K562 (cell line): Measurements from ENCODE around the gene MED16. TPM values are rescaled to one million over a fixed set of nuclear protein-coding genes. Genes with fewer than 3 reads are reported as not detected.

Experiments used
- ARNT ChIP-seq, 2 experiments: fragments of 450-650 bp; IDR thresholded peaks; 2 replicates each; pipeline ENCODE4 v1.6.1; 2016; ENCODE audit warnings: mild to moderate bottlenecking in 1 of 2
- ASH1L ChIP-seq: fragments of 450-650 bp; IDR thresholded peaks from 2 replicates; pipeline ENCODE4 v1.6.1; 2018; ENCODE audit warnings: borderline replicate concordance, mild to moderate bottlenecking, low read depth; ENCODE audit not compliant: partially characterized antibody
- DNMT1 ChIP-seq: fragments of 450-650 bp; IDR thresholded peaks from 2 replicates; pipeline ENCODE4 v1.6.1; 2016; ENCODE audit warnings: antibody characterized with exemption, mild to moderate bottlenecking
- EZH2 ChIP-seq: IDR thresholded peaks from 2 replicates; pipeline ENCODE4 v1.6.1; 2012; ENCODE audit warnings: low read depth, mild to moderate bottlenecking, inconsistent platforms, low read length, borderline replicate concordance
- HIVEP1 ChIP-seq: fragments of 250-450 bp; sonication (Bioruptor Pico); IDR thresholded peaks from 2 replicates; pipeline ENCODE4 v1.4.0; 2020; ENCODE audit warnings: mild to moderate bottlenecking
- KLF1 ChIP-seq: fragments of 450-650 bp; IDR thresholded peaks from 2 replicates; pipeline ENCODE4 v1.6.1; 2016; ENCODE audit warnings: missing genetic modification characterization, missing compliant biosample characterization
- MAFF ChIP-seq: IDR thresholded peaks from 2 replicates; pipeline ENCODE4 v1.6.1; 2012; ENCODE audit warnings: low read length, improper control_type of control experiment
- NCOA6 ChIP-seq: fragments of 450-650 bp; IDR thresholded peaks from 2 replicates; pipeline ENCODE4 v1.6.1; 2017; ENCODE audit warnings: mild to moderate bottlenecking
- NONO ChIP-seq, 2 experiments: fragments of 200-400 bp in 1 of 2; fragments of 450-650 bp in 1 of 2; formaldehyde crosslinking in 1 of 2; IDR thresholded peaks; 2 replicates each; pipeline ENCODE4 v1.6.1; 2017; ENCODE audit warnings: low read depth in 2 of 2, mild to moderate bottlenecking in 2 of 2, moderate library complexity in 2 of 2, low read length in 1 of 2
- NR4A1 ChIP-seq, 2 experiments: fragments of 250-450 bp in 1 of 2; fragments of 450-650 bp in 1 of 2; sonication (Bioruptor Pico) in 1 of 2; IDR thresholded peaks; 2 replicates each; pipeline versions ENCODE4 v1.4.0 to v1.6.1; 2016 to 2020; ENCODE audit warnings: mild to moderate bottlenecking in 2 of 2, missing compliant biosample characterization in 1 of 2, missing genetic modification characterization in 1 of 2, moderate library complexity in 1 of 2
- SP1 ChIP-seq: sonication (generic); formaldehyde crosslinking; IDR thresholded peaks from 2 replicates; pipeline ENCODE4 v1.8.1; 2022; ENCODE audit warnings: mild to moderate bottlenecking, missing genetic modification reagents
- ZNF282 ChIP-seq: sonication (generic); formaldehyde crosslinking; IDR thresholded peaks from 2 replicates; pipeline ENCODE4 v1.8.1; 2023; ENCODE audit warnings: missing genetic modification reagents
- ZNF589 ChIP-seq: fragments of 200-800 bp; sonication (Bioruptor generic); IDR thresholded peaks from 2 replicates; pipeline ENCODE4 v1.6.1; 2016; ENCODE audit warnings: low read depth, missing genetic modification characterization, missing compliant biosample characterization
- ZNF766 ChIP-seq: fragments of 200-800 bp; sonication (Bioruptor generic); conservative IDR thresholded peaks from 2 replicates; pipeline ENCODE4 v1.6.1; 2016; ENCODE audit warnings: missing genetic modification characterization, missing compliant biosample characterization
- polyA plus RNA-seq, 8 experiments: library from polyadenylated mRNA; depleted of rRNA in 4 of 8; stranded (reverse) in 5 of 8; unstranded in 3 of 8; fragments of >200 nt; fragmentation: Nextera tagmentation in 2 of 8; fragmentation: Illumina TruSeq in 1 of 8; extraction: Ambion mirVana in 2 of 8; extraction: Trizol in 1 of 8; gene quantifications; 2 replicates each; pipeline versions ENCODE4 v1.2.1 to v1.2.3, GENCODE V29; 2011 to 2014; ENCODE audit warnings: inconsistent platforms in 1 of 8, missing spikeins in 1 of 8
- total RNA-seq, 7 experiments: library from RNA; depleted of rRNA in 6 of 7; stranded (reverse); fragments of >200 nt in 6 of 7; fragmentation: Illumina TruSeq in 2 of 7; extraction: Trizol in 2 of 7; gene quantifications; 2 replicates each; pipeline versions ENCODE4 v1.2.1 to v1.2.3, GENCODE V29; 2011 to 2021; ENCODE audit warnings: low replicate concordance in 1 of 7
- TF ChIP-seq, protein P1 (sequence below): sonication (generic); formaldehyde crosslinking; IDR thresholded peaks from 2 replicates; pipeline ENCODE4 v1.8.1; 2023; ENCODE audit warnings: missing genetic modification reagents, mild to moderate bottlenecking, borderline replicate concordance
- TF ChIP-seq, protein P2 (sequence below): sonication (generic); formaldehyde crosslinking; IDR thresholded peaks from 2 replicates; pipeline ENCODE4 v1.8.0; 2022; ENCODE audit warnings: mild to moderate bottlenecking, missing genetic modification reagents
- TF ChIP-seq, protein P3 (sequence below), 2 experiments: IDR thresholded peaks; 2 replicates each; pipeline ENCODE4 v1.6.1; 2011; ENCODE audit warnings: borderline replicate concordance in 1 of 2, control low read depth in 1 of 2, low read depth in 1 of 2, low read length in 1 of 2, mild to moderate bottlenecking in 1 of 2, mixed read lengths in 1 of 2, moderate library complexity in 1 of 2; ENCODE audit not compliant: insufficient read depth in 1 of 2, insufficient read length in 1 of 2, poor library complexity in 1 of 2, severe bottlenecking in 1 of 2; ENCODE audit errors: extremely low read depth in 1 of 2

MED16 gene
- total and polyA plus RNA-seq, 9 of the 15 experiments (the other 6 are each of a cell fraction or from before 2014, with no cell fraction given): 0.89 to 59.9 (median 8.6) TPM

DNA sequence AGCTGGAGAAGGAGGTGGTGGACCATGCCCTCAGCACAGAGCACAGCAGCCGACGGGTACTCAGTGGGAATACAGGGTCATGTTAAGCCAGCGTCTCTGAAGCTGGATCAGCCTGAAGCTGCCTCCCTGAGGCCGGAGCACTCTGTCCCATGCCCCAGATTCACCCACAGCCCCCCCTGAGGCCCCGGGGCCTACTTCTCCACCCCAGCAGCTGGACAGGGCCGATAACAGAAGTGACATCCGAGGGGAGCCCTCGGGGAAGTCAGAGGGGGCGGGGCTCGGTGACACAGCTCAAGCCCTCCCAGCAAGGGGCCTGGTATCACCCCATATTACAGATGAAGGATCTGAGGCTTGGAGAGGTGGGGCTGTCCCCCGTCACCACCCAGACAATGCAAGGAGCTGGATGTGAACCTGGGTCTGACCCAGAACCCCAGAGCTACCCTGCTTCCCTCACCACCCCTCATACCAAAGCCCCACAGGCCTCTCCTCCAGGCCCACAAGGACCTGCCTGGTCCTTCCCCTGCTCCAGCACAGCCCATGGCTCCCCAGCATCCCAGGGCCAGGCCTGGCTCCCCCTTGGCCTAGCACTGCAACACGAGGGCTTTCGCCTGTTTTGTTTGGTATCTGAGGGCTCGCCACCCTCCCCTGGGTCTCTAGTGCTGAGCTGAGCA lies 14.3 kb upstream of the MED16 start (continued):
- TF ChIP-seq, protein P1, sequence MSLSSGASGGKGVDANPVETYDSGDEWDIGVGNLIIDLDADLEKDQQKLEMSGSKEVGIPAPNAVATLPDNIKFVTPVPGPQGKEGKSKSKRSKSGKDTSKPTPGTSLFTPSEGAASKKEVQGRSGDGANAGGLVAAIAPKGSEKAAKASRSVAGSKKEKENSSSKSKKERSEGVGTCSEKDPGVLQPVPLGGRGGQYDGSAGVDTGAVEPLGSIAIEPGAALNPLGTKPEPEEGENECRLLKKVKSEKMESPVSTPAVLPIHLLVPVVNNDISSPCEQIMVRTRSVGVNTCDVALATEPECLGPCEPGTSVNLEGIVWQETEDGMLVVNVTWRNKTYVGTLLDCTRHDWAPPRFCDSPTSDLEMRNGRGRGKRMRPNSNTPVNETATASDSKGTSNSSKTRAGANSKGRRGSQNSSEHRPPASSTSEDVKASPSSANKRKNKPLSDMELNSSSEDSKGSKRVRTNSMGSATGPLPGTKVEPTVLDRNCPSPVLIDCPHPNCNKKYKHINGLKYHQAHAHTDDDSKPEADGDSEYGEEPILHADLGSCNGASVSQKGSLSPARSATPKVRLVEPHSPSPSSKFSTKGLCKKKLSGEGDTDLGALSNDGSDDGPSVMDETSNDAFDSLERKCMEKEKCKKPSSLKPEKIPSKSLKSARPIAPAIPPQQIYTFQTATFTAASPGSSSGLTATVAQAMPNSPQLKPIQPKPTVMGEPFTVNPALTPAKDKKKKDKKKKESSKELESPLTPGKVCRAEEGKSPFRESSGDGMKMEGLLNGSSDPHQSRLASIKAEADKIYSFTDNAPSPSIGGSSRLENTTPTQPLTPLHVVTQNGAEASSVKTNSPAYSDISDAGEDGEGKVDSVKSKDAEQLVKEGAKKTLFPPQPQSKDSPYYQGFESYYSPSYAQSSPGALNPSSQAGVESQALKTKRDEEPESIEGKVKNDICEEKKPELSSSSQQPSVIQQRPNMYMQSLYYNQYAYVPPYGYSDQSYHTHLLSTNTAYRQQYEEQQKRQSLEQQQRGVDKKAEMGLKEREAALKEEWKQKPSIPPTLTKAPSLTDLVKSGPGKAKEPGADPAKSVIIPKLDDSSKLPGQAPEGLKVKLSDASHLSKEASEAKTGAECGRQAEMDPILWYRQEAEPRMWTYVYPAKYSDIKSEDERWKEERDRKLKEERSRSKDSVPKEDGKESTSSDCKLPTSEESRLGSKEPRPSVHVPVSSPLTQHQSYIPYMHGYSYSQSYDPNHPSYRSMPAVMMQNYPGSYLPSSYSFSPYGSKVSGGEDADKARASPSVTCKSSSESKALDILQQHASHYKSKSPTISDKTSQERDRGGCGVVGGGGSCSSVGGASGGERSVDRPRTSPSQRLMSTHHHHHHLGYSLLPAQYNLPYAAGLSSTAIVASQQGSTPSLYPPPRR (CRISPR knock-in tag): peak; percentile 33; the same call in 1 of the 2 replicates
- peak in 1 of 2 experiments; percentile 92; a peak in 2 of 4 replicates for TF ChIP-seq NONO (IDR thresholded peaks at IDR 0.05; ENCODE audit: low read depth in 2 of 2, low read length in 1 of 2)
- peak; percentile 91 for TF ChIP-seq SP1
- TF ChIP-seq HIVEP1 (CRISPR knock-in tag): peak; percentile 92
- TF ChIP-seq NR4A1 (CRISPR knock-in tag; IDR thresholded peaks at IDR 0.05): no peak
- TF ChIP-seq NR4A1 (tag; IDR thresholded peaks at IDR 0.05): peak; percentile 46; the same call in 1 of the 2 replicates
- TF ChIP-seq KLF1 (tag): no peak
- TF ChIP-seq ASH1L: no peak
- TF ChIP-seq MAFF: no peak
- peak; percentile 56; the same call in 1 of the 2 replicates for TF ChIP-seq ZNF766 (CRISPR knock-in tag)
- TF ChIP-seq EZH2: no peak
- TF ChIP-seq, protein P2, sequence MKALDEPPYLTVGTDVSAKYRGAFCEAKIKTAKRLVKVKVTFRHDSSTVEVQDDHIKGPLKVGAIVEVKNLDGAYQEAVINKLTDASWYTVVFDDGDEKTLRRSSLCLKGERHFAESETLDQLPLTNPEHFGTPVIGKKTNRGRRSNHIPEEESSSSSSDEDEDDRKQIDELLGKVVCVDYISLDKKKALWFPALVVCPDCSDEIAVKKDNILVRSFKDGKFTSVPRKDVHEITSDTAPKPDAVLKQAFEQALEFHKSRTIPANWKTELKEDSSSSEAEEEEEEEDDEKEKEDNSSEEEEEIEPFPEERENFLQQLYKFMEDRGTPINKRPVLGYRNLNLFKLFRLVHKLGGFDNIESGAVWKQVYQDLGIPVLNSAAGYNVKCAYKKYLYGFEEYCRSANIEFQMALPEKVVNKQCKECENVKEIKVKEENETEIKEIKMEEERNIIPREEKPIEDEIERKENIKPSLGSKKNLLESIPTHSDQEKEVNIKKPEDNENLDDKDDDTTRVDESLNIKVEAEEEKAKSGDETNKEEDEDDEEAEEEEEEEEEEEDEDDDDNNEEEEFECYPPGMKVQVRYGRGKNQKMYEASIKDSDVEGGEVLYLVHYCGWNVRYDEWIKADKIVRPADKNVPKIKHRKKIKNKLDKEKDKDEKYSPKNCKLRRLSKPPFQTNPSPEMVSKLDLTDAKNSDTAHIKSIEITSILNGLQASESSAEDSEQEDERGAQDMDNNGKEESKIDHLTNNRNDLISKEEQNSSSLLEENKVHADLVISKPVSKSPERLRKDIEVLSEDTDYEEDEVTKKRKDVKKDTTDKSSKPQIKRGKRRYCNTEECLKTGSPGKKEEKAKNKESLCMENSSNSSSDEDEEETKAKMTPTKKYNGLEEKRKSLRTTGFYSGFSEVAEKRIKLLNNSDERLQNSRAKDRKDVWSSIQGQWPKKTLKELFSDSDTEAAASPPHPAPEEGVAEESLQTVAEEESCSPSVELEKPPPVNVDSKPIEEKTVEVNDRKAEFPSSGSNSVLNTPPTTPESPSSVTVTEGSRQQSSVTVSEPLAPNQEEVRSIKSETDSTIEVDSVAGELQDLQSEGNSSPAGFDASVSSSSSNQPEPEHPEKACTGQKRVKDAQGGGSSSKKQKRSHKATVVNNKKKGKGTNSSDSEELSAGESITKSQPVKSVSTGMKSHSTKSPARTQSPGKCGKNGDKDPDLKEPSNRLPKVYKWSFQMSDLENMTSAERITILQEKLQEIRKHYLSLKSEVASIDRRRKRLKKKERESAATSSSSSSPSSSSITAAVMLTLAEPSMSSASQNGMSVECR (CRISPR knock-in tag): peak; percentile 65; the same call in 1 of the 2 replicates
- TF ChIP-seq, protein P3, sequence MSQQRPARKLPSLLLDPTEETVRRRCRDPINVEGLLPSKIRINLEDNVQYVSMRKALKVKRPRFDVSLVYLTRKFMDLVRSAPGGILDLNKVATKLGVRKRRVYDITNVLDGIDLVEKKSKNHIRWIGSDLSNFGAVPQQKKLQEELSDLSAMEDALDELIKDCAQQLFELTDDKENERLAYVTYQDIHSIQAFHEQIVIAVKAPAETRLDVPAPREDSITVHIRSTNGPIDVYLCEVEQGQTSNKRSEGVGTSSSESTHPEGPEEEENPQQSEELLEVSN (IDR thresholded peaks at IDR 0.05; ENCODE audit: borderline replicate concordance in 1 of 2, extremely low read depth in 1 of 2, insufficient read depth in 1 of 2, insufficient read length in 1 of 2, low read depth in 1 of 2, low read length in 1 of 2, poor library complexity in 1 of 2, severe bottlenecking in 1 of 2): no peak
- TF ChIP-seq ZNF282 (CRISPR knock-in tag): no peak
- no peak for TF ChIP-seq NCOA6
- TF ChIP-seq DNMT1: no peak
- no peak for TF ChIP-seq ZNF589 (CRISPR knock-in tag)
- peak in 1 of 2 experiments; percentile 76; a peak in 1 of 4 replicates for TF ChIP-seq ARNT (IDR thresholded peaks at IDR 0.05)
